ENCODE measurements around the gene IGLL5.
A peak's percentile ranks its signal among the peaks of the same experiment; 100 is the strongest.

Gene IGLL5

DNA sequence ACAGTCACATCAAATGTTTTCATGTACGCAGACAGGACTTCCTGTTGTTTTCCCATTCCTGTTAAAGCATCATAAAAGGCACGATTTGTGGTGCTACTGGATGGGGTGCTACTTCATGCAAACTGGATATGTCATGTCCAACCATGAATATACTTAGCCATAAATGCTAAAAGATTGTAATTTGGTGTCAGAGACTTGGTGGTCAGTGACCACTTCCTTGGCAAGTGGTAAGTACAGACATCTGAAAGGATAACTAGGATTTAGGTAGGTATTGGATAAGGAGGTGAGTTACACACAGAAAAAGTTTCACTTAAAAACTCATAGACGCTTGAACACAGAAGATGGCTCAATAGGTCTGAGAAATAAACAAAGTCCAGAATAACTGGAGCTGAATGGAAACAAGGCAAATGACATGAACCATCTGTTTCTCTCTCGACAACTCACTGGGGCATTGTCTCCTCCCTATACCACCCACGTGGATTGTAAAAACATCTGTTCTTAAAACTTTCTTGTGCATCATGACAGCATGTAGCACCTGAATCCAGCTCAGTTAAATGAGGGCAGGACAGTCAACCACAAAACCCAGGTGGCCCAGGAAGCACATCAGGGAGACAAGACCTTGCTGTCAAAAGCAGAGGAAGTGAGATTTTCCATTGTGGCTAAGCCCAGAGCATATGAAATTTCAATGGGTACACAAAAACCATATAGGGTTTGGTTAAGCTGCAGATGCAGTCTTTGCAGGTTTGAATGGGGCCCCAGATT lies 22.1 kb upstream of the IGLL5 start:
- DNase-seq: no peak

DNA sequence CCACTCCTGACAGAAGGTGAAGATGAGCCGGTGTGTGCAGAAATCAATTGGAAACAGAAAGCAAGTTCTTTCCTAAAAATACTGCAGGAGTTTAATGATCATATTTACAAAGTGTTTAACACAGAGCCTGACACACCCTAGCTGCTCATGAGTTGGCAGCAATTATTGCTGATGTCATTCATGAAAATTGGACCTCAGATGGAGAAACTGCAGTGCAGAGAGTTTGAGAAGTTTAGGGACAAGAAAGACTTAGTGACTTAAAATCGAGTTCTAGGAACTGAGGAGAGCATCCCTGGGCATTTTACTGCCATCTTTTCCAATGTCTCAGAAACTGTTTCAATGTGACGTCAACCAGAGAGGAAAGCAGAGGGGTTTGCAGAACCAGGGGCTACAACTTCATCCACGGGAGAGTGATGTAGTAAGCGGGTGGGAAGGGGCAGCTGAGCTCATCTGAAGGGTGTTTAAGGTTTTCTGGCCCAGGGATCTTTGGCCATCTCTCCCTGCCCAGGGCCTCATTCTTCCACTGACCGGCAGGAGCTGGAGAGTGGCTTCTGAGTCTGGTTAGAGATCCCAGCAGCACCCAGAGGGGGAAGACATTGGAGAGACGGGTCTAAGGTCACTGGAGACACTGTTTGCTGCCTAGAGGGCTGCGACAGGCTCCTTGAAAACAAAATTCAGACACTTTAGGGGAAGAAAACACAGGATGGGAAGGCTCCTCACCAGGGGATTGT lies 21.1 kb upstream of the IGLL5 start:
- no peak for DNase-seq

DNA sequence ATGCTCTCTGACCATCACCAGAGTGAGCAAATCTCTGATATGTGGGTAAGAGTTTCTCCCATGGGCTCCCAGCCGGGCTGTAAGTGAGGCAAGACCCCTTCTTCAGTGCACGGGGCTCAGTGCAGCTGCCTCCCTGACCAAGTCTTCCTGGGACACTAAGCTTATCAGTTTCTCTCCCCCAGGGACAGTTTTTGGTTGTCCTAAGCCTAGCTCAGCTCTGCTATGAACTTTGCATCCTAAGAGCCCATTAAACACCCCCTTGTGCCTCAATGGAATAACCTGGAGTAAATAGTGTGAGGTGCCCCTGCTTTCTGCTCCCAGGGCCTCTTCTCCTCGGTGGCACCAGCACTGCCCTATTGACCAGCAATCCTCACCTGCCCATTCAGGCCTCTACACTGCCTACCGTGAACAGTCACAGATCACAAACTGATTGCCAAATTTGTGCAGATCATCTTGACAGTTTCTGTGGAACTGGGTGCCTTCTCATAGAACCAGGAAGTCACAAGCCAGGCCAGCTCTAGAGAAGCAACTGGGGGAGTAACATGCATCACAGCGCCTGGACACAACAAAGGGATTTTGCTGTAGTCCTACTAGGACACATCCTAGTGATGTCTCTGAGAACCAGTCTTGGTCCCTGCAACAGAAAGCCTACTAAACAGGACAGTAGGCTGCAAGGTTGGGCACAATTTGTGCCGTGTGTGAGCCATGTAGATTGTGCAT lies 19.5 kb upstream of the IGLL5 start:
- no peak for DNase-seq

DNA sequence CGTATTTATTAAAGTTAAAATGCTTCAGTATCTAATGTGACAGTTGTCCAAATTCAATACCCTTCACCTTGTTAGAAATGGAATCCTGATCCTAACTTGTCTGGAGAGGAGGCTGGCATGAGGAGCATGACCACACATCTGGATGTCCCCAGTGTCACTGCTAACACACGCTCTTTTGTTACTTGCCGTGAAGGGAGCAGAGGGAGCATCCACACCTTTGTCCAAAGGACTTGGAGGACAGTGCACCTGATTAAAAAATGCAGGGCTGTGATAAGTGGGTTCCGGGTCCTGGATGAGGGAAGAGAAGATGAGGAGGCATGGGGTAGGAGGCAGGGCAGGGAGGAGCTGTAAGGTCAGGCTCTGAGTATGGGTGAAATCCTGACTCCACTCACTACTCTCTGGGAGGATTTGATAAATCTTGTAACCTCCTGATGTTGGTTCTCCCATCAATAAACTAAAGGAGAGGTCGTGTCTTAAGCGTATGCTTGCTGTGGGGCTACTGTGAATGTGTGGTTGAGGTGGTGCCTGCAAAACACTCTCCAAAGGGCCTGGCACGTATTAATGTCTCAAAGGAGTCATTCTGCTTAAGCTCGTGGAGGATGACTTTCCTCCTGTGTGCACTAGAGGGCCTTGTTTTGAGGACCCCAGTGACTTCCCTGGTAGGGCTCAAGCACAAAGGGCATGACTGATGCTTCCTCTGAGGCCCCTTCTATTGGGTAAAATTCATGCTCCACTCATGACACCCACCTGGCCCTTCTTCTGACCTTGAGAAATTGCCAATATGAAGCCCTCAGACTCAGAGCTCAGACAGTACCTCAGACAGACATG lies 16.8 kb upstream of the IGLL5 start:
- DNase-seq: no peak

DNA sequence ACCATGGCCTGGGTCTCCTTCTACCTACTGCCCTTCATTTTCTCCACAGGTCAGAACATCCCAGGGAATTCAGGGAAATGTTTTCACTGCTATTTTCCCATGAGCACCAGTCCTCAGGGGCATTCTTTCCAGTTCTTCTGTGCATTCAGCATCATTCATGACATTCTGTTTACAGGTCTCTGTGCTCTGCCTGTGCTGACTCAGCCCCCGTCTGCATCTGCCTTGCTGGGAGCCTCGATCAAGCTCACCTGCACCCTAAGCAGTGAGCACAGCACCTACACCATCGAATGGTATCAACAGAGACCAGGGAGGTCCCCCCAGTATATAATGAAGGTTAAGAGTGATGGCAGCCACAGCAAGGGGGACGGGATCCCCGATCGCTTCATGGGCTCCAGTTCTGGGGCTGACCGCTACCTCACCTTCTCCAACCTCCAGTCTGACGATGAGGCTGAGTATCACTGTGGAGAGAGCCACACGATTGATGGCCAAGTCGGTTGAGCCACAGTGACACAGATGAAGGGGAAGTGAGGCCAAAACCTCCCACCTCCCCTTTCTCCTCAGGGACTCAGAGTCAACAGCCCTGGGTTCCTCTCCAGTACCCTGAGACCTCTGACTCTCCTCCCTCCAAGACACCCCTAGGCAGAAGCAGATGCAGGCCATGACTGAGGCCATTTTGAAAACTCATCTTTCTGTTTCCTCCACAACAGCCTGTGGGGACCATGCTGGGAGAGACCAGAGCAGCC lies 15.9 kb upstream of the IGLL5 start:
- no peak for DNase-seq

DNA sequence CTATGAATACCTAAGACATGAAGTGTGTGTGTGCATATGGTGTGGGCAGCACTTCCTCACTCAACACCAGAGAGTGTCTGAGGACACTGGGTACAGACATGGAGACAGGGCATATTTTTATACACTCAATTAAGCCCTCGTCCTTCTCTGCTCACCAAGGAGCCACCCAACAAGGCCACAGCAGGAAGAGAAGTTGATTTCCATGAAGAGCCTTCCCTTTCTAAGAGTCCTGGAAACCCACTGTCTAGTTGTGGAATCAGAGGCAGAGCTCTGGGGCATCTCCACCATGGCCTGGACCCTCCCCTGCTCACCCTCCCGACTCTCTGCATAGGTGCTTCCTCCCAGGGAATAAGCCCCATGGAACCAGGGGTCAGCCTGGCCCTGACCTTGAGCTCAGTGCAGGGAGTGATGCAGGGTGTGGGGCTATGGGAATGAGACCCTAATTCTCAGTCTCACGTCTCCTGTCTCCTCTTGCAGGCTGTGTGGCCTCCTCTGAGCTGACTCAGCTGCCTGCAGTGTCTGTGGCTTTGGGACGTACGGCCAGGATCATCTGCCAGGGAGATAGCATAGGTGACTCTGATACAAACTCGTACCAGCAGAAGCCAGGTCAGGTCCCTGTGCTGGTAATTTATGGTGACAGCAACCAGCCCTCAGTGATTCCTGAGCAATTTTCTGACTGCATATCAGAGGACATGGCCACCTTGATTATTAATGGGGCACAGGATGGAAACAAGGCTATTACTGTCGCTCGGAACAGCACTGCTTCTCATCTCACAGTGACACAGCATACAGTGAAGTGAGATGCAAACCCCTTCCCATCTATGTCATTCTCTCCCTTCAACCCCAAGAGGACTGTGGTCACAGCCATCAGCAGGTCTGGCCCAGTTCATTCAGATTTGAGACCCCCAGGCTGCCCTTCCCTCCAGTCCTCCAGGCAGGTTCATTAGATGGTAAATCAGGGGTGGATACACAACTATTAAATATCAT lies 14.6 kb upstream of the IGLL5 start:
- DNase-seq: no peak

DNA sequence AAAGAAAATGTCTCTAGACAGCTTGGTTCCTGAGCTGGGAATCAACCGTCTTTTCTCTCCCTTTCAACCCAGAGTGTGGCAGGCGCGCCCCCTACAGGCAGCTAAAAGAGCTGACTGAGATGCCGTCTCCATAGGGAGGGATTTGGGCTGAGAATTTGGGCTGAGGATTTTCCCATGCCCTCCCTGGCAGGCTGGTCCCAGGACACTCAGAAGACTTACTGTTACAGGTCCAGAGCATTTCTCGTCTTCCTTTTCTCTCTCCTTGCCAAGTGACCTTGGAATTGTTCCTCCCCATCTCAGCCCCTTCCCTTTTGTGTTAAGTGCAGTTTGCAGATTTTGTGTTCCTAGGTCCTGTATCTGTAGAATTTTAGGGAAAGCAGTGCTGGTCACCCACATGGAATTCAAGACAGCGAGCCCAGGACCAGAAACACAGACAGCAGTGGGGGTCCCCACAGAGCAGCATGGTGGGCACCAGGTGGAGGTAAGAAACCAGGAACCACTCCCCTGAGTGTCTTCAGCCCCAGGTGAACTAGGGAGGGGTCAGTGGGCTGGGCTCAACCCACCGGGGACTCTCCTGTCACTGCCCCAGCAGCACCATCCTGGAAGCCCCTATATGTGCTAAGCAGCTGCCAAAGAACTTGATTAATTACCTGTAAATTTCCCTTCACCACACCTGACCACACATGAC lies 9.9 kb upstream of the IGLL5 start:
- peak; percentile 10 to 41 for DNase-seq

DNA sequence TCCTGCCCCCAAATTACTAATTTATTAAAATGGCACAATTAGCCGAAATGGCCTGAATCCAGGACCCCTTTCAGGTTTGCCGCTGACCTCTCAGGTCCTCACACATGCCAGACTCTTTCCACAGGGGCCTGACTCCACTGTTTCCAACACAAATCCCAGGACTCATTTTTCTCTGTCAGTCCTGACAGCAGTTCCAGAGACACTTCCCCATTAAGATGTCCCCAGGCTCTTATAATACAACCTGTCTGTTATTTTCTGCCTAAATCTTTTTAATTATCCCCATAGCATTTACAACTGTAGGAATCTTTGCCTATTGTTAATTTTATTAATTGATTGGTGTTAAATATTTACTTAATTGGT lies 9.4 kb upstream of the IGLL5 start:
- DNase-seq: no peak

DNA sequence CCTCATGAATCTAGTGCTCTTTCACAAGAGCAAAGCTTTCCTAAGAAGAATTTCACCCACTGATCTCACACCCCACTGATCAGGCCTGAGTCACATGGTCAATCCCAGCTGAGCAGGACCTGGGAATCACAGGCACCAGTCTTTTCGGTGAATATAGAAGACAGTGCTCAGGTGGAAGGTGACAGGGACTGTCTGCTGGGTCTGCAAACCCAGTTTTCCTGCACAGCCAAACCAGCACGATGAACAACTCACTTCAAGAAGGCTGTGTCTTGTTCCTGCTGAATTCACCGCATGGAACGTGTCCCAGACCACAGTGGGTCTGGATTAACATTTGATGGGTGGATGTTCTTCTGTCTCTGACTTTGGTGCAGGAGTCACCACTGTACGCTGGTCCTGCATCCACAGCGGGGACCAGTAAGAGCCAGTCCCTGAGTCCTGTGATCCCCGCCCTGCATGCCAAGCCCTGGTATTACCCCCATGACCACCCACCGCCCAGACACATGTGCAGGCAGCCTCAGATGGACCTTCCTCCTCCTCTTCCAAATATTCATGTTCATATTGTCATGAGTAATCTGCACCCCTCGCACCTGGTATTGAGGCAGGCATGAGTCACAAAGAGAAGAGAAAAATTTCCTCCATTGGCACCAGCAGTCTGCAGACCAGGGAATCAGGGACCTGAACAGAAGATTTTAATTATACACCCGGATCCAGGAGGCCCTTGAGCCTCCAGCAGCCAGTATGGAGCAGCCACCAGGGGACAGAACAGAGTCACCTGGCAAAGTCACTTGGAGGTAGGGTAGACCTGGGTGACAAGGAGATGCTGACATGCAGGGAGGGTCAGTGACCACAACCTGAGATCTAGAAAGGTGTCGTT lies 8.6 kb upstream of the IGLL5 start:
- DNase-seq: no peak

DNA sequence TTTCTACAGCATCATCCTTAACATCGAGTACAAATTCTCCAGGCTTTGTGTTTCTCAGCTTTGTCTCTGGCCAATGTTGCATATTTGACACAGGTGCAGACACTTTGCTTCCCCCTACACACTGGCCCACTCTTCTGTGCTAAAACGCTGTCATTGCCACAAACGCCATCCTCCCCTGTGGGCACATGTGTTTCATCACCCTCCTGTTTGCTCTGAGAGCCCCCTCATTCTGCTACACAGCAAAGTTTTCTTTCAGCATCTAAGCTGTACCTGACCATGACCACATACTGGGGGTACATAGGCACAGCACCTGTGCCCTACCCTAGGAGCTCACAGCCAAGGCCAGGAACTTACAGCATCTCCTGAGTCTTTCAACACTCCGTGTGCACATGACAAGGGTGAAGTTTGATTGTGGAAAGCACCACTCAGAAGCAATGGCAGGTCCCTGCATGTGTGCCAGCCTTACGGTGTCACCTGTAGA lies 7.9 kb upstream of the IGLL5 start:
- DNase-seq: no peak

DNA sequence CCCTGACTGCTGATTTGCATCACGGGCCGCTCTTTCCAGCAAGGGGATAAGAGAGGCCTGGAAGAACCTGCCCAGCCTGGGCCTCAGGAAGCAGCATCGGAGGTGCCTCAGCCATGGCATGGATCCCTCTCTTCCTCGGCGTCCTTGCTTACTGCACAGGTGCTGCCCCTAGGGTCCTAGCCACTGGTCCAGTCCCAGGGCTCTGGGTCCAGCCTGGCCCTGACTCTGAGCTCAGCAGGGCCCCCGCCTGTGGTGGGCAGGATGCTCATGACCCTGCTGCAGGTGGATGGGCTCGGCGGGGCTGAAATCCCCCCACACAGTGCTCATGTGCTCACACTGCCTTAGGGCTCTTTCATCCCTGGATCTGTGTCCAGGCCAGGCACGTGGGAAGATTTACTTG lies 7.0 kb upstream of the IGLL5 start:
- no peak for DNase-seq

DNA sequence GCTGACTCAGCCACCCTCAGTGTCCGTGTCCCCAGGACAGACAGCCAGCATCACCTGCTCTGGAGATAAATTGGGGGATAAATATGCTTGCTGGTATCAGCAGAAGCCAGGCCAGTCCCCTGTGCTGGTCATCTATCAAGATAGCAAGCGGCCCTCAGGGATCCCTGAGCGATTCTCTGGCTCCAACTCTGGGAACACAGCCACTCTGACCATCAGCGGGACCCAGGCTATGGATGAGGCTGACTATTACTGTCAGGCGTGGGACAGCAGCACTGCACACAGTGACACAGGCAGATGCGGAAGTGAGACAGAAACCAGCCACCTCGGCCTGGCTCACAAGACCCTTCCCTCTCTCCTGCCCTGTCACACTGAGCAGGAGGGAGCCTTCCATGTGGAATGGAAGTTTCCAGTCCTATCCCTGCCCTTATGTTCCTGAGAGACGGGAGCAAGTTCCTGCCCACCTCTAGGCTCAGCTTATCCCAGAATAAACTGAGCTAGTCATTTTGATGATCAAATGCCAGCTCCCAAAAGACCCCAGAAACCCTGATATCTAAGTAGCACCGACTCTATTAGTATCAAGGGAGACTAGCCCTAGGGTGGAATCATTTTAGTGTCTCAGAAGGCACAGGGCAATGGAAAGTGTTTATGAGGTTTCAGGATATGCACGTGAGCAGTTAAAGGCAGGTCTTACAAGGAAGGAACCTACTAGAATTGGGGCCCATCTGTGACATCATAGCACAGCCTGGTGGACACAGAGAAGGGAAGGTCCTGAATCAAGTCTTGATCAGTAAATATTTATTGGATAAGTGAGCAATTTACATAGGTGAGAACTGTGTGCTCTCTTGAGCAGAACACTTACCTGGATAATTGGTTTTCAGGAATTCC lies 6.3 kb upstream of the IGLL5 start:
- no peak for DNase-seq

DNA sequence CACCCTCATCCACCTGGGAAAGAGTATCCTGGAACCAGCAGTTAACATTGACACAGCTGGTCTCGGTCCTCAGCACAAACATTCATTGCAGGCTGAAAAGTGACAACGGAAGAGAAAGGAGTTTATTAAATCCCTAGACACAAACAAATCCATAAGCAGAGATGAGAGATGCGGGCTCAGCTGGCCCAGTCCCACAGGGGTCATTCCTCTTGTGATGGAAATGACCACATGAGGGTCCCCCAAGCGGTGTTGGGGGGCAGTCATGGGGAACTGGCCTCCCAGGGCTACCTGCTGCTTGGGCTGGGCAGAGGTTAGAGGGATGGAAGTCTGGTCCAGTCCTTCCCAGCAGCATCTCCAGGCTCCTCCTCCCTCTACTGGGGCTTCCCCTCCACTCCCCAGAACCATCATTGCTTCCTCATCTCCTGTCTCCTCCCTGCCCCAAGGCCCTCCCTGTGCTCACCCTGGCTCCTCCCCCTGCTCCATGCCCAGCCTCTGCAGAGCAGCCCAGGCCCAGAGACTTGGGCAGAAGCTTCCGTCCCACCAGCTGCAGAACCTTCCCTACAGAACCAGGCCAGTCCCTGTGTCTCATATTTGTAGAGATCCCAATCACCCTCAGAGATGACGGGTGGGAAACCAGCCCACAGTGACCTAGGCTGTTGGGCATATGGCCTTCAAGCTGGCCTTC lies 5.4 kb upstream of the IGLL5 start:
- no peak for DNase-seq

DNA sequence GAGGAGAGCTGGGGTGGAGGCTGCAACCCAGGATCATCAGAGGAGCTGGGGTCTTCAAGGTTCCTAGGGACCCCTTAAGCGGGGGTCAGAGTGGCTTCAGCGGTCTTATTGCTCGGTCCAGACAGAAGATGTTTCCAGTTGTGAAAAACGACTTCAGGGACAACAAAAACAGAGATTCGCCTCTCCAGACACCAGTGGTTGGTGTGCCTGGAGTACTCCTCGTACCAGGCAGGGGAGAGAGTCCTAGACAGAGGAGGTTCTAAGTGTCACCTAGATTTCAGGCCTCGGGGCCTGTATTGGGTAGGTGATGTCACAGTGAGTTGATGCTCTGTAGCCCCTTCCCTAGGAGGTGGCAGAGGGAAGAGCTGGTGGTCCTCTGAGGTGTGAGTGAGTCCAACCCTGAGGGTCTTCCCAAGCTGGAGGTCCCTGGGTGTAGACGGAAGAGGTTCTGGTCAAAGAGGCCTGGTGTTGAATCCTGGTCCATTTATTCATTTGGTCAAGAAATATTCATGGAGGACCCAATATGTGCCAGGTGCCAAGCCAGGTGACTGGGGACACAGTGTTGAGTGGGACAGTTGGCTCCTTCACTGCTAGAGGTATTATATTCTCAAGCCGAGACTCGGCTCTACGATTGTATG lies 4.4 kb upstream of the IGLL5 start:
- no peak for DNase-seq

DNA sequence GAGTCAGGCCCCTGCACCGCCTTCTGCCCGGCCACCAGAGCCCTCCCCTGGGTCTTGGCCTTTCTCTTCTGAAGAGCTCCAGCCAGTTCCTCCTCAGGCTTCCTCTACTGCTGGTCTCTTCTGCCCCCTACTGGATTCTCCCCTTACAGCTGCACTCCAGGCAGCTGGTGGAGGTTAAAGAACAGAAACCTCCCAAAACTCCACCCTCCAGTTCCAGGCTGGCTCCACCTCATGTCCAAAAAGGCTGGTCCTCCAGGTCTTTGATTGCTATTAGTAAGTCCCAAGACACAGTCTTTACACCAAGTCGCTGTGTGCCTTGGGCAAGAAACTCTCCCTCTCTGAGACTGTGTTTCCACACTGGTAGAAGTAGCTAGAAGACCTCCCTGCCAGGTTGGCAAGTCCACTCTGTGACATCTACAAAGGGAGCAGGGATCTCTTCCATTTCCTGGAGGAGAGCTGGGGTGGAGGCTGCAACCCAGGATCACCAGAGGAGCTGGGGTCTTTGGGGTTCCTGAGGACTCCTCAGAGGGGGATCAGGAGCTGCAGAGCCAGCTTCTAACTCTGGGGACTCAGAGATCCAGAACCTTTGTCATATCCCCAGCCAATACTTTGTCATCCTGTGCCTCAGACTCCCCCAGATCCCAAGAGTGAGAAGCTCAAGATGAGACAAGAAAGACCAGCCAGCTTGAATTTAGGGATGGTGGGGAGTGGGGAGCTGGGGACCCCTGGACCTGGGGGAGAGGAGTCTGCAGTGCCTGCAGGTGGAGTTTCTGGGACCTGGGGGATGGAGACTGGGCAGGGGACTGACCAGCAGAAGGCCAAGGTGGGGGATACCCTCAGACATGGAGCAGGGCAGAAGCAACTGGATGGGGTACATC lies 3.4 kb upstream of the IGLL5 start:
- DNase-seq: peak; percentile 44 to 46

Data from NCI-H1930 (cell line).